Osteocyte (in vitro differentiated cells): Measurements from ENCODE around the gene AAK1. TPM values are rescaled to one million over a fixed set of nuclear protein-coding genes. Genes with fewer than 3 reads are reported as not detected.

Experiments
- DNase-seq: peaks from one replicate; pipeline ENCODE4 v3.0.0; 2021; ENCODE audit warnings: mixed read lengths; ENCODE audit not compliant: unreplicated experiment; ENCODE audit errors: extremely low spot score
- H3K27ac Mint-ChIP-seq: one replicate; pipeline ENCODE4 v1.8.0; 2021; ENCODE audit warnings: mild to moderate bottlenecking, mixed read lengths; ENCODE audit not compliant: unreplicated experiment
- H3K27me3 Mint-ChIP-seq: one replicate; pipeline ENCODE4 v1.8.0; 2021; ENCODE audit warnings: mixed read lengths; ENCODE audit not compliant: unreplicated experiment
- H3K36me3 Mint-ChIP-seq: one replicate; pipeline ENCODE4 v1.8.0; 2021; ENCODE audit warnings: mixed read lengths; ENCODE audit not compliant: unreplicated experiment
- H3K4me1 Mint-ChIP-seq: one replicate; pipeline ENCODE4 v1.8.0; 2021; ENCODE audit warnings: mixed read lengths; ENCODE audit not compliant: unreplicated experiment
- H3K4me3 Mint-ChIP-seq: one replicate; pipeline ENCODE4 v1.8.0; 2021; ENCODE audit warnings: mild to moderate bottlenecking, moderate library complexity, mixed read lengths; ENCODE audit not compliant: unreplicated experiment
- H3K9me3 Mint-ChIP-seq: one replicate; pipeline ENCODE4 v1.8.0; 2021; ENCODE audit warnings: mixed read lengths; ENCODE audit not compliant: unreplicated experiment
- total RNA-seq: library from RNA; stranded (reverse); gene quantifications from 2 replicates; pipeline ENCODE4 v1.2.1, GENCODE V29; 2021
- TF ChIP-seq, protein P1 (sequence below): fragments of 200-600 bp; sonication (generic); IDR thresholded peaks from 2 replicates; pipeline ENCODE4 v1.5.0; 2021; ENCODE audit warnings: antibody characterized with exemption, mild to moderate bottlenecking, moderate library complexity

The AAK1 gene
- total RNA-seq, 1 donor from 2014 or later: 66.0 TPM

- no peak overlapping the region for H3K4me3 Mint-ChIP-seq
- no peaks in the 10 kb centered on the region for H3K27me3 Mint-ChIP-seq
- no peak overlapping the region for H3K27ac Mint-ChIP-seq
- TF ChIP-seq, protein P1, sequence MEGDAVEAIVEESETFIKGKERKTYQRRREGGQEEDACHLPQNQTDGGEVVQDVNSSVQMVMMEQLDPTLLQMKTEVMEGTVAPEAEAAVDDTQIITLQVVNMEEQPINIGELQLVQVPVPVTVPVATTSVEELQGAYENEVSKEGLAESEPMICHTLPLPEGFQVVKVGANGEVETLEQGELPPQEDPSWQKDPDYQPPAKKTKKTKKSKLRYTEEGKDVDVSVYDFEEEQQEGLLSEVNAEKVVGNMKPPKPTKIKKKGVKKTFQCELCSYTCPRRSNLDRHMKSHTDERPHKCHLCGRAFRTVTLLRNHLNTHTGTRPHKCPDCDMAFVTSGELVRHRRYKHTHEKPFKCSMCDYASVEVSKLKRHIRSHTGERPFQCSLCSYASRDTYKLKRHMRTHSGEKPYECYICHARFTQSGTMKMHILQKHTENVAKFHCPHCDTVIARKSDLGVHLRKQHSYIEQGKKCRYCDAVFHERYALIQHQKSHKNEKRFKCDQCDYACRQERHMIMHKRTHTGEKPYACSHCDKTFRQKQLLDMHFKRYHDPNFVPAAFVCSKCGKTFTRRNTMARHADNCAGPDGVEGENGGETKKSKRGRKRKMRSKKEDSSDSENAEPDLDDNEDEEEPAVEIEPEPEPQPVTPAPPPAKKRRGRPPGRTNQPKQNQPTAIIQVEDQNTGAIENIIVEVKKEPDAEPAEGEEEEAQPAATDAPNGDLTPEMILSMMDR: no peak
- no peaks in the 10 kb centered on the region for H3K9me3 Mint-ChIP-seq
- H3K36me3 Mint-ChIP-seq: no peaks in the 10 kb centered on the region
- no peak for DNase-seq
- peaks cover 5% of the 10 kb centered on the region for H3K4me1 Mint-ChIP-seq
Measured at GRCh38 chr2:69589973-69590652, 53.4 kb downstream of the AAK1 start.

DNA sequence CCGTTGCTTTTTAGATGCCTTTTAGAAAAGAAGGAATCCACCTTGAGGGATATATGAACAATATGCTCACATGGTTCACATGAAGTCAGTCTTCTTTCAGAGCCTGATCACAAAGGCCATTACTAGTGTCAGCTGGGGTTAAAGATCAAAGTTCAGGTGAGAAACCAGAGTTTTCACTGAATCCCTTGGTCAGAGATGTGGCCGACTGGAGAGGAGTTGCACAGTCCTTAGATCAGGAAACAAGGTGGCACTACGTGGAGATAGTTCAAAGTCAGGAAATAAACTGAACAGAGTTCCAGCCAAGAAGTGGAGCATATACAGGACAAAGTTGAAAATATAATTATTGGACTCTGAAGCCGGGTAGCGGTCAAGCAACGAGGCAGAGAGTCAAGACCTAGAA is 54.6 kb downstream of the AAK1 start:
- Mint-ChIP-seq H3K36me3 (no peaks in the 10 kb centered on the region), H3K27ac (no peak overlapping the region), H3K9me3 (no peaks in the 10 kb centered on the region), H3K4me3 (no peak overlapping the region), H3K27me3 (no peaks in the 10 kb centered on the region), H3K4me1 (peaks cover 11% of the 10 kb centered on the region)
- no peak for DNase-seq
- TF ChIP-seq, protein P1: no peak

- Mint-ChIP-seq H3K4me3 (no peak overlapping the region), H3K4me1 (peaks cover 13% of the 10 kb centered on the region)
Measured at GRCh38 chr2:69588403-69588802, 55.1 kb downstream of the AAK1 start.

GRCh38 chr2:69585855-69586555 is 57.5 kb downstream of the AAK1 start:
- Mint-ChIP-seq H3K4me3 (no peak overlapping the region), H3K9me3 (no peaks in the 10 kb centered on the region), H3K27me3 (no peaks in the 10 kb centered on the region), H3K36me3 (no peaks in the 10 kb centered on the region), H3K4me1 (peaks cover 36% of the 10 kb centered on the region), H3K27ac (no peak overlapping the region)
- DNase-seq: no peak
- TF ChIP-seq, protein P1: no peak

More at GRCh38 chr2:69588403-69588802, 55.1 kb downstream of the AAK1 start:
- TF ChIP-seq, protein P1: no peak
- Mint-ChIP-seq H3K9me3 (no peaks in the 10 kb centered on the region), H3K36me3 (no peaks in the 10 kb centered on the region), H3K27ac (no peak overlapping the region), H3K27me3 (no peaks in the 10 kb centered on the region)
- no peak for DNase-seq

GRCh38 chr2:69584127-69584889 is 59.2 kb downstream of the AAK1 start:
- peaks cover 42% of the 10 kb centered on the region for H3K4me1 Mint-ChIP-seq
- no peaks in the 10 kb centered on the region for H3K27me3 Mint-ChIP-seq
- H3K9me3 Mint-ChIP-seq: no peaks in the 10 kb centered on the region
- no peak overlapping the region for H3K27ac Mint-ChIP-seq
- DNase-seq: no peak
- no peak overlapping the region for H3K4me3 Mint-ChIP-seq
- H3K36me3 Mint-ChIP-seq: no peaks in the 10 kb centered on the region
- TF ChIP-seq, protein P1: no peak
